Measurements from ENCODE around the gene LMBR1. TPM values are rescaled to one million over a fixed set of nuclear protein-coding genes. Genes with fewer than 3 reads are reported as not detected.
"Not testable (repeated sequence)": the region's sequence is repeated elsewhere in the genome, so short reads cannot be mapped to it uniquely, and the experiment has no call there.

LMBR1 gene
- total RNA-seq, 2 experiments from 2014 or later = 73.2 to 73.6 TPM

DNA sequence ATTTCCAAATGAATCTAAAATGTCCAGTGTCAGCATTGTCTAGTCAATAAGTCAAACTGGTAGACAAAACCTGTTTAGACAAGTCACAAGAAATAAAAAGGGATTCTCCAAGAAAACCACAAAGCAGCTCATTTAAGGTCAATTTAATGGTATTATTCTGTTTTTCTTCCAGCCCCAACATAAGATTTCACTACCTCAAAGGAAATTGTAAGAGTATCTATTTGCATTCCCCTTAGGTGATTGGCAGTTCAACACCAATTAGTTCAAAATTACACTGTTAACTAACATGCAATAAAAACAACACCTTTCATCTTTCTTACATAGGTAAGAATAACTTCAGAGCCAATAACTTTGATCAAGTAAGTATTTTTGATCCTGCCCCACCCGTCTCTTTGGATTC lies 146.1 kb downstream of the LMBR1 start:
- Mint-ChIP-seq H3K4me1 (peaks cover 3% of the 10 kb centered on the region), H3K4me3 (no peak overlapping the region), H3K9me3 (no peaks in the 10 kb centered on the region), H3K36me3 (peaks cover 22% of the 10 kb centered on the region), H3K27me3 (no peaks in the 10 kb centered on the region), H3K27ac (no peak overlapping the region)
- DNase-seq (no peak), ATAC-seq (ENCODE audit: low read depth) (no peak)
- POLR2A ChIA-PET = no interaction called here

DNA sequence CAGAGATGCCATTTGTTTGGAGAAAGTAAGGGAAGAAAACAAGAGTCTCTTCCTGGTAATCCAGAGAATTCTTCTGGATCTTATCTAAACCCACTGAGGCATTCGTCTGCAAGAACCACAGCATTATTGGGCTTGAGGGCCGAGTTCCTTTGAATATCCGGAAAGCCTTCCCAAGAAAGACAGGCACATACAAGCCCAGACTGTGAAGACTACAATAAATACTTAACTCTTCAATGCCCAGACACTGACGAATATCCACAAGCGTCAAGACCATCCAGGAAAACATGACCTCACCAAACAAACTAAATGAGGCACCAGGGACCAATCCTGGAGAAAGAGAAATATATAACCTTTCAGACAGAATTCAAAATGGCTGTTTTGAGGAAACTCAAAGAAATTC lies 153.4 kb downstream of the LMBR1 start:
- POLR2A ChIA-PET = no interaction called here
- Mint-ChIP-seq H3K4me3 (no peak overlapping the region), H3K36me3 (peaks cover 46% of the 10 kb centered on the region)

DNA sequence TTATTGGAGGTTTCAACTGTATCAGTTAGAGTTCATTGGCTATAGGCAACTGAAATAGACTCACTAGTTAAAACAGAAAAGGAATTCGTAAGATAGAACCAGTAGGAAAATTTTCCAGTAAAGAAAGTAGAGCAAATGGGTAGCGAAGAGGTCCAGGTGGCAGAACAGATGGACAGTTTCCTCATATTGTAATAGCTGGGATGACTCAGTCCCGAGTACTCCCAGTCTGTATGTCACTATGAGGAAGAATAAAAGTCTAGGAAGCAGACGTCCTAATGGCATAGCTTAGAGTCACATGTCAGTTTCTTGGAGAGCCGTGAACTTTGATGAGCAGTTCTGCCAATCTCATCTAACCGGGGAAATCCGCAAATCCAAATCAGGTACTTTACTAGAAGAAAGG lies 157.1 kb downstream of the LMBR1 start:
- peaks cover 19% of the 10 kb centered on the region for H3K9me3 Mint-ChIP-seq

More for the DNA sequence above, 153.4 kb downstream of the LMBR1 start:
- Mint-ChIP-seq H3K27ac (no peak overlapping the region), H3K27me3 (no peaks in the 10 kb centered on the region), H3K4me1 (peaks cover 1% of the 10 kb centered on the region), H3K9me3 (peaks cover 10% of the 10 kb centered on the region)
- DNase-seq = no peak
- no peak for ATAC-seq (ENCODE audit: low read depth)

DNA sequence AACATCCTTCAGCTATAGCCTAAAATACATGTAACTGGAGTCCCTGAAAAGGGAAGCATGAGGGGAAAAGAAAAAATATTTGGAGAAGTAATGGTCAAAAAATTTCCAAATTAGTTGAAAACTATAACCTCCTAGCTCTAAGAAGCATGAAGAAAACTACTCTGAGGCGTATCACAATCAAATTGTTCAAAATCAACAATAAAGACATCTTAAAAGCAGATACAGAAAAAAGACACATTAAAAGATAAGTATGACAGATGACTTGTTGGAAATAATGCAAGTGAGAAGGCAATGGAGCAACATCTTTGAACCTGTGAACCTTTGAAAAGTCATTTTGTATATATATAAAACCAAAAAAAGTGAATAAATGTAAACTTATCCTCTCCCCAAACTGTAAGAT lies 159.3 kb downstream of the LMBR1 start:
- Mint-ChIP-seq H3K4me3 (no peak overlapping the region), H3K36me3 (peaks cover 65% of the 10 kb centered on the region), H3K27ac (no peak overlapping the region), H3K4me1 (peaks cover 2% of the 10 kb centered on the region), H3K27me3 (no peaks in the 10 kb centered on the region), H3K9me3 (peaks cover 19% of the 10 kb centered on the region)
- no peak for ATAC-seq (ENCODE audit: low read depth)
- DNase-seq = no peak
- POLR2A ChIA-PET = no interaction called here

More for the DNA sequence above, 157.1 kb downstream of the LMBR1 start:
- peaks cover 2% of the 10 kb centered on the region for H3K4me1 Mint-ChIP-seq
- POLR2A ChIA-PET = no interaction called here
- no peak overlapping the region for H3K27ac Mint-ChIP-seq
- ATAC-seq (ENCODE audit: low read depth) (no peak), DNase-seq (no peak)
- no peaks in the 10 kb centered on the region for H3K27me3 Mint-ChIP-seq
- no peak overlapping the region for H3K4me3 Mint-ChIP-seq
- peaks cover 62% of the 10 kb centered on the region for H3K36me3 Mint-ChIP-seq

DNA sequence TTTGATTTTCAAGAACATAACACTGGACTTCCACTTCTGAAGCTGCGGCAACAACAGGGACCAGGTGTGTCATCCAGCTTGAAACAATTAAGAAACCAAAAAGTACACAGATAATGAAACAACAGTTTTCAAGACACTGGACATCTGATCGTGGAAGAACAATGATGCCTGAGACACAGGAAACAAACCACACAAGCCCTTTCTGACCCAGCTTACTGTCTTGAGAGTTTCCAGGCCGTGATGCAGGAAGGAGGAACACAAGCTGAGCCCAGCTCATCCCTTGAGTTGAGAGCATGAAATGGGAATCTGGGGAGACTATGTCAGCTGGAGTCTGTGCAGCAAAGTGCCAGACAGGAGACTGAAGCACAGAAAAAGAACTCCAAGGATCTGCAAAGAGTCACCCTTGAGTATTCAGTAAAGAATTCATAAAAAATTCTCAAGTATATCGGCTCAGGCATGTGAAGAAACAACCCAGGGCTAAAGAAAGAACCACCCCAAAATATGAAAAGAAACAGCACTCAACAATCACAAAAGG lies 160.8 kb downstream of the LMBR1 start:
- POLR2A ChIA-PET = no interaction called here
- Mint-ChIP-seq H3K27me3 (no peaks in the 10 kb centered on the region), H3K4me3 (no peak overlapping the region), H3K36me3 (peaks cover 59% of the 10 kb centered on the region), H3K4me1 (peaks cover 5% of the 10 kb centered on the region), H3K9me3 (peaks cover 17% of the 10 kb centered on the region), H3K27ac (no peak overlapping the region)
- DNase-seq (no peak), ATAC-seq (ENCODE audit: low read depth) (no peak)

DNA sequence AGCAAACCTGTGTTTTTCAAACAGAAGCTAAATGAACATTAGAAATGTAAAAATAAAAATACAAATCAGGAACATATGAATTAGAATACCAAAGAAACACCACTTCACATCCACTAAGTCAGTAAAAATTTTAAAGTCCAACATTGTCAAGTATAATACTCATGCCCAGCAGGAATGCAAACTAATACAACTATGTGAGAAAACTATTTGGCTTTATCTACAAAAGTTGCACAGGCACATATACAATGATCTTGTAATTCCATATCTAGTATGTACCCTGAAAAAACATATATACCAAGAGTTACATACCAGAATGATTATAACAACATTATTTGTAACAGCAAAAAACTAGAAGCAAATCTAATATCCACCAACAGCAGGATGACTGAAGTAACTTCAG lies 161.3 kb downstream of the LMBR1 start:
- Mint-ChIP-seq H3K27ac (no peak overlapping the region), H3K4me3 (no peak overlapping the region), H3K9me3 (peaks cover 17% of the 10 kb centered on the region), H3K36me3 (peaks cover 56% of the 10 kb centered on the region), H3K27me3 (no peaks in the 10 kb centered on the region), H3K4me1 (peaks cover 5% of the 10 kb centered on the region)
- POLR2A ChIA-PET = no interaction called here
- no peak for DNase-seq
- no peak for ATAC-seq (ENCODE audit: low read depth)

DNA sequence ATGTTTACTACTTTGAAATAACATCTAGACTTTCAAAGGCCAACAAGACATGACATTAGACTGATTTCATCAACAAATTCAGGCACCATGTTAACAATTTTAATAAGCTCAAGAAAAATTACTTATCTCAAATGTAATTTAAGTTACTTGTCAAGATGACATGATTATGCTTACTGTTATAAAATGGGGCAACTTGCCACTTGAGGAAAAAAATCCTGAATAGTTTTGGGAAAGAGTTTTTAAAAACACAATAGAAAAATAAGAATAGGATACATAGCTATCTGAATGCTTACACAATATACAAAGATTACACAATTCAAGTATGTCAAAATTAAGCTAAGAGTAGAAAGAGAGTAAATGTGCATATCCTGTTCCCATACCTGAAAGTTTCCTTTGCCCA lies 167.0 kb downstream of the LMBR1 start:
- Mint-ChIP-seq H3K36me3 (peaks cover 13% of the 10 kb centered on the region), H3K9me3 (no peaks in the 10 kb centered on the region), H3K4me3 (no peak overlapping the region), H3K4me1 (peaks cover 3% of the 10 kb centered on the region), H3K27me3 (no peaks in the 10 kb centered on the region), H3K27ac (no peak overlapping the region)
- no peak for ATAC-seq (ENCODE audit: low read depth)
- POLR2A ChIA-PET = no interaction called here
- DNase-seq = no peak

DNA sequence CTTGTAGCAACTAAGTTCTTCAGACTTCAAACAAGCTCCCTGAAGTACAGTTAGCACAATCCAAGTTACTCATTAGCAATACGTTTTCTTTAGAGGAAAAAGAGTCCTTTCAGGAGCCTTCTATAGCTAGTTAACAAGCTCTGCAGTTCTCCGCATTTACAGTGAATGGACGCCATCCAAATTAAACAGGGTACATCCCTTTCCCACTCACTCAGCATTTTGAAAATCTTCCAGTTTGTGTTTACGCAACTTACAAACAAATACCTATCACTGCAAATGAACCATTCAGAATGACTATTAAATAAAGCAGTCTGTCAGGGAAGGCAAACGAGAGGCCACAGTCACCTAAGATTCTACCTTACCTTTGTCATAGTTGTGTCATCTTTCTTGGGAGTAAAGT lies 167.9 kb downstream of the LMBR1 start:
- ATAC-seq (ENCODE audit: low read depth) = no peak
- Mint-ChIP-seq H3K4me1 (peaks cover 3% of the 10 kb centered on the region), H3K9me3 (no peaks in the 10 kb centered on the region), H3K36me3 (peaks cover 11% of the 10 kb centered on the region), H3K27me3 (no peaks in the 10 kb centered on the region), H3K4me3 (no peak overlapping the region), H3K27ac (no peak overlapping the region)
- POLR2A ChIA-PET = no interaction called here
- no peak for DNase-seq

DNA sequence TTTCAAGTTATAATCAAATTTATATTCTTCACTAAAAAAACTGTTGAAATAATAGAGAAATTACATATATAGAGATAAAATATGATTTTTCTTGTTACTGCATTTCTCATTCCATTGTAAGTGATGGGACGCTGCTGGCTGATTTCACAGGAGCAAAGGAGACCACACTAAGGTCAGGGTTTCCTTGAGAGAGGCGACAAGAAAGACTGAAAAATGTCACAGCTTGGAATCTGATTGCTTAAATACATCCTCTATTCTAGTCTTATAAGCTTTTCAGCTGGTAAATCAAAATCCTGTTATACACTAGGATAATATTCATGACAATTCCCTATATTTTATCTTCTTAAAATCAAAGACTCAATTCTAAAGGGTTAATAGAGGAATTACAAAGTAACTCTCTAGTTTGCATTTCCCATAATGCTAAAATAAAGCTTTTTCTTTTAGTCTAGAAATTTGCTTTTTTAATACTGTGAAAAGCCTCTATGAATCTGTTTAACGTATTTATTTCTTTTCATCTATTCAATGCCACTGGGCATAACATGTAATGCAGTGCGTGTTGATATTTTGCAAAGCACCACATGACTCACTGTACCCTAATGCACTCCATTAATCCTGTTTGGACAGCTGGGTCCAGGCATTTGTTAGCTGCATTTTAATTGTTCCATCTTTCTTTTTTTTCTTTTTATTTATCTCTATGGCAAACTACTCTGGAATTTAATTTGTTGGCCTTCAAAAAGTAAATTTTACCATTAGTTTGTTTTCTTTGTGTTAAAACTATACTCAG lies 170.7 kb downstream of the LMBR1 start:
- no peak overlapping the region for H3K27ac Mint-ChIP-seq
- H3K27me3 Mint-ChIP-seq = no peaks in the 10 kb centered on the region
- no peaks in the 10 kb centered on the region for H3K9me3 Mint-ChIP-seq
- ATAC-seq (ENCODE audit: low read depth) = no peak
- peaks cover 21% of the 10 kb centered on the region for H3K36me3 Mint-ChIP-seq
- POLR2A ChIA-PET = no interaction called here
- H3K4me1 Mint-ChIP-seq = peaks cover 1% of the 10 kb centered on the region
- H3K4me3 Mint-ChIP-seq = no peak overlapping the region
- DNase-seq = no peak

DNA sequence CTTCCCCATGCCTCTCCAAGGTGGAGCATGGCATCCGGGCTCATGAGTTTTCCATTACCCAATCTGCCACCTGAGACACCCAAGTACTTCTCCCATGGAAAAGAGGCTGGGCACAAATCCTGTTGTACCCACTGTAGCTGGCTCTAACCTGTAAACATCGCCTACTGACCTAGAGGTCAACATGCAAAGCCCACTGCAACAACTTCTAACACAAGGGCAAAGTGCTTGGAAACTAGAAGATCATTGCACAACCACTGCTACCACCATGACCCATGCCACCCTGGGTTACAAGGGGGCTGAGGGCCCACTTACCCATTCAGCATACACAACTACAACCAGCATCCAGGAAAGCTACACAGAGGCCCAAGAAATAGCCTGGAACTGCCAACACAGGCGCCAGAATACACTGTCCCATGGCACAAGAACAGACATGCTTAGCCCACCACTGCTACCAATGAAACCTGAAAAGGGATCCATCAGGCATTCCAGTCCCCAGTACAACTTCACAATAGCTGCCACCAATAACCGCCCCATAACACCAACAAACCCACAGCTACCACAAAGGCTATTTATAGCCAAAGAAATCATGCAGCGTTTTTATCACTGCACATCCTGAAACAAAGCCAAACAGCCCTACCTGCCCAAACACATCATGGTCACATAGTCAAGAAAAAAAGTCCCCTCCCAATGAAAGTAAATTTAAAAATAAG lies 189.1 kb downstream of the LMBR1 start:
- POLR2A ChIA-PET = no interaction called here
- no peak for ATAC-seq (ENCODE audit: low read depth)
- H3K27me3 Mint-ChIP-seq = no peaks in the 10 kb centered on the region
- no peak overlapping the region for H3K4me3 Mint-ChIP-seq
- peaks cover 11% of the 10 kb centered on the region for H3K9me3 Mint-ChIP-seq
- peaks cover 7% of the 10 kb centered on the region for H3K4me1 Mint-ChIP-seq
- no peak for DNase-seq
- no peak overlapping the region for H3K27ac Mint-ChIP-seq
- peaks cover 50% of the 10 kb centered on the region for H3K36me3 Mint-ChIP-seq

DNA sequence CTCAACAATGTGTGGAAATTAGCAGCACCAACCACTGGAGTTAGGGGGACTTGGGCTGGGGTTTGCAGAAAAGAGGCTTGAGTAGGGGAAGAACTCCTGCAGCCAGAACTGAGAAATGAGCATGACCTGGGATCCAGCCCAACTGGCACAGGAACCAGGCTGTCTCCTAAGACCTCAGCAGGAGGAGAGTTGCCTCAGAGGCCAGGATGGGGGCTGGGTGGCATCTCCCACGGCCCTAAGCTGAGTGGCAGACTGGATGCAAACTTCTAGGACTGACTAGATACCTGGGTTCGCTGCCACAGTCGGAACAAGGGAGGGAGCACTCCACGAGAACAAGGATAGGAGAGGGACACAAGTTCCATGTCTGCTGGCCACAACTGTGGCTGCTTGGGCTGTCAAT lies 189.8 kb downstream of the LMBR1 start:
- H3K36me3 Mint-ChIP-seq = peaks cover 48% of the 10 kb centered on the region

DNA sequence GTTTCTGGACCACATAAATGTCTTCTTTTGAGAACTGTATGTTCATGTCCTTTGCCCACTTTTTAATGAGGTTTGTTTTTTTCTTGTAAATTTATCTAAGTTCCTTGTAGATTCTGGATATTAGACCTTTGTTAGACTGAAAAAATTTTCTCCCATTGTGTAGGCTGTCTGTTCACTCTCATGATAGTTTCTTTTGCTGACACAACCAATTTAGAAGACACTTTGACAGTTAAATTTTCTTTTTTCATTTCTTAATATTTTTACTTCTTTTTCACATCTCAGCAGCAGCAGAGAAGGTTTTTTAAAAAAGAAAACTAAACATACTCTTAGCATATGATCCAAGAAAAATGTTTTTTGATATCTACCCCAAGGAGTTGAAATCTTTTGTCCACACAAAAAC lies 190.6 kb downstream of the LMBR1 start:
- Mint-ChIP-seq H3K9me3 (peaks cover 14% of the 10 kb centered on the region), H3K4me1 (peaks cover 7% of the 10 kb centered on the region), H3K36me3 (peaks cover 50% of the 10 kb centered on the region), H3K4me3 (no peak overlapping the region), H3K27ac (no peak overlapping the region), H3K27me3 (no peaks in the 10 kb centered on the region)
- DNase-seq (no peak), ATAC-seq (ENCODE audit: low read depth) (no peak)
- POLR2A ChIA-PET = no interaction called here

More for the DNA sequence above, 189.8 kb downstream of the LMBR1 start:
- peaks cover 7% of the 10 kb centered on the region for H3K4me1 Mint-ChIP-seq
- no peaks in the 10 kb centered on the region for H3K27me3 Mint-ChIP-seq
- no peak overlapping the region for H3K4me3 Mint-ChIP-seq
- POLR2A ChIA-PET = no interaction called here
- no peak overlapping the region for H3K27ac Mint-ChIP-seq
- no peak for DNase-seq
- no peak for ATAC-seq (ENCODE audit: low read depth)
- peaks cover 12% of the 10 kb centered on the region for H3K9me3 Mint-ChIP-seq

DNA sequence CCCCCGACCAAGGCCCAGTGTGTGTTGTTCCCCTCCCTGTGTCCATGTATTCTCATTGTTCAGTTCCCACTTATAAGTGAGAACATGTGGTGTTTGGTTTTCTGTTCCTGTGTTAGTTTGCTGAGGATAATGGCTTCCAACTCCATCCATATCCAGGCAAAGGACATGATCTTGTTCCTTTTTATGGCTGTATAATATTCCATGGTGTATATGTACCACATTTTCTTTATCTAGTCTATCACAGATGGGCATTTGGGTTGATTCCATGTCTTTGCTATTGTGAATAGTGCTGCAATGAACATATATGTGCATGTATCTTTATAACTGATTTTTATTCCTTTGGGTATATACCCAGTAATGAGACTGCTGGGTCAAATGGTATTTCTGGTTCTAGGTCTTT lies 191.2 kb downstream of the LMBR1 start:
- H3K27me3 Mint-ChIP-seq; H3K4me3 Mint-ChIP-seq; H3K4me1 Mint-ChIP-seq; POLR2A ChIA-PET; DNase-seq; ATAC-seq (ENCODE audit: low read depth): not testable (repeated sequence)
- Mint-ChIP-seq H3K36me3 (peaks cover 49% of the 10 kb centered on the region), H3K27ac (peak overlapping the region; percentile 5), H3K9me3 (peaks cover 18% of the 10 kb centered on the region)

DNA sequence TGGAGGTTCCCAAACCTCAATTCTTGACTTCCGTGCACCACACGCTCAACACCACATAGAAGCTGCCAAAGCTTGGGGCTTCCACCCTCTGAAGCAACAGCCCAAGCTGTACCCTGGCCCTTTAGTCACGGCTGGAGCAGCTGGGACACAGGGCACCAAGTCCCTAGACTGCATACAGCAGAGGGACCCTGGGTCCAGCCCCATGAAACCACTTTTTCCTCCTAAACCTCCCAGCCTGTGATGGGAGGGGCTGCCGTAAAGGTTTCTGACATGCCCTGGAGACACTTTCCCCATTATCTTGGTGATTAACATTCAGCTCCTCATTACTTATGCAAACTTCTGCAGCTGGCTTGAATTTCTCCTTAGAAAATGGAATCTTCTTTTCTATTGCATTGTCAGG lies 194.5 kb downstream of the LMBR1 start:
- H3K4me3 Mint-ChIP-seq; H3K27me3 Mint-ChIP-seq; H3K4me1 Mint-ChIP-seq; H3K27ac Mint-ChIP-seq; DNase-seq; POLR2A ChIA-PET; ATAC-seq (ENCODE audit: low read depth): not testable (repeated sequence)
- Mint-ChIP-seq H3K9me3 (peaks cover 20% of the 10 kb centered on the region), H3K36me3 (peaks cover 43% of the 10 kb centered on the region)
